Ishikawa (cell line): ENCODE measurements around the gene GPN2.

Source experiments
- CREB1 ChIP-seq: IDR thresholded peaks from 2 replicates; pipeline ENCODE4 v1.6.1; 2012; ENCODE audit warnings: low read depth
- FOXM1 ChIP-seq: IDR thresholded peaks from 2 replicates; pipeline ENCODE4 v1.6.1; 2012; ENCODE audit warnings: low read depth, borderline replicate concordance
- NFIC ChIP-seq: IDR thresholded peaks from 2 replicates; pipeline ENCODE4 v1.6.1; 2012
- RAD21 ChIP-seq: IDR thresholded peaks from 2 replicates; pipeline ENCODE4 v1.6.1; 2012; ENCODE audit warnings: low read depth
- TAF1 ChIP-seq: IDR thresholded peaks from 2 replicates; pipeline ENCODE4 v1.6.1; 2012; ENCODE audit warnings: low read depth, mild to moderate bottlenecking
- TCF12 ChIP-seq: IDR thresholded peaks from 2 replicates; pipeline ENCODE4 v1.6.1; 2012; ENCODE audit warnings: low read depth
- TF ChIP-seq, protein P1 (sequence below): IDR thresholded peaks from 2 replicates; pipeline ENCODE4 v1.6.1; 2012; ENCODE audit warnings: low read depth, mild to moderate bottlenecking
- TF ChIP-seq, protein P2 (sequence below): IDR thresholded peaks from 2 replicates; pipeline ENCODE4 v1.6.1; 2012

DNA sequence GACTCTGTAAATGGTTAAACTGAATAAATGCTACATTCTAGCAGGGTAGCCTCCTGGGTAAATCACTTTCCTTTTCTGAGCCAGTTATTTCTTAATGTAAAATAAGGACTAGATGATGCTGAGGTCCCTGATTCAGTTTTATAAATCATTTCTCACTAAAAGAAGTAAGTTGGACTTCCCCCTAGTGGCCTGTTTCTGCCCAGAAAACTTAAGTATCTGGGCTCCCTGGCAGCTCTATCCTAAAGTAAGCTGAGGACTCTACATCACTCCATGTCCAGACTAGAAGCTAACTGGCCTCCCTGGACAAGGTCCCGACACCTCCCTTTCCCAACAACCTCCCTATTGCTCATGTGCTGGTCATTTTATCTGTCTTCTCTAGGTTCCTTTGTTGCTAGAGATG is 3.0 kb downstream of the GPN2 start:
- TF ChIP-seq, protein P1, sequence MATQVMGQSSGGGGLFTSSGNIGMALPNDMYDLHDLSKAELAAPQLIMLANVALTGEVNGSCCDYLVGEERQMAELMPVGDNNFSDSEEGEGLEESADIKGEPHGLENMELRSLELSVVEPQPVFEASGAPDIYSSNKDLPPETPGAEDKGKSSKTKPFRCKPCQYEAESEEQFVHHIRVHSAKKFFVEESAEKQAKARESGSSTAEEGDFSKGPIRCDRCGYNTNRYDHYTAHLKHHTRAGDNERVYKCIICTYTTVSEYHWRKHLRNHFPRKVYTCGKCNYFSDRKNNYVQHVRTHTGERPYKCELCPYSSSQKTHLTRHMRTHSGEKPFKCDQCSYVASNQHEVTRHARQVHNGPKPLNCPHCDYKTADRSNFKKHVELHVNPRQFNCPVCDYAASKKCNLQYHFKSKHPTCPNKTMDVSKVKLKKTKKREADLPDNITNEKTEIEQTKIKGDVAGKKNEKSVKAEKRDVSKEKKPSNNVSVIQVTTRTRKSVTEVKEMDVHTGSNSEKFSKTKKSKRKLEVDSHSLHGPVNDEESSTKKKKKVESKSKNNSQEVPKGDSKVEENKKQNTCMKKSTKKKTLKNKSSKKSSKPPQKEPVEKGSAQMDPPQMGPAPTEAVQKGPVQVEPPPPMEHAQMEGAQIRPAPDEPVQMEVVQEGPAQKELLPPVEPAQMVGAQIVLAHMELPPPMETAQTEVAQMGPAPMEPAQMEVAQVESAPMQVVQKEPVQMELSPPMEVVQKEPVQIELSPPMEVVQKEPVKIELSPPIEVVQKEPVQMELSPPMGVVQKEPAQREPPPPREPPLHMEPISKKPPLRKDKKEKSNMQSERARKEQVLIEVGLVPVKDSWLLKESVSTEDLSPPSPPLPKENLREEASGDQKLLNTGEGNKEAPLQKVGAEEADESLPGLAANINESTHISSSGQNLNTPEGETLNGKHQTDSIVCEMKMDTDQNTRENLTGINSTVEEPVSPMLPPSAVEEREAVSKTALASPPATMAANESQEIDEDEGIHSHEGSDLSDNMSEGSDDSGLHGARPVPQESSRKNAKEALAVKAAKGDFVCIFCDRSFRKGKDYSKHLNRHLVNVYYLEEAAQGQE: no peak
- TF ChIP-seq, protein P2, sequence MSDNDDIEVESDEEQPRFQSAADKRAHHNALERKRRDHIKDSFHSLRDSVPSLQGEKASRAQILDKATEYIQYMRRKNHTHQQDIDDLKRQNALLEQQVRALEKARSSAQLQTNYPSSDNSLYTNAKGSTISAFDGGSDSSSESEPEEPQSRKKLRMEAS: no peak
- TF ChIP-seq RAD21 (no peak), FOXM1 (no peak), CREB1 (no peak), TAF1 (no peak), NFIC (no peak), TCF12 (no peak)
